Measurements from ENCODE around the gene WNT9B. TPM values are rescaled to one million over a fixed set of nuclear protein-coding genes. Genes with fewer than 3 reads are reported as not detected.

The WNT9B gene
- total and polyA plus RNA-seq, 2 of the 13 experiments (the other 11 are each of a cell fraction or from before 2014, with no cell fraction given): not detected

- TF ChIP-seq SAP130 (CRISPR knock-in tag; IDR thresholded peaks at IDR 0.05; ENCODE audit: low read depth) (peak; percentile 71), ZNF335 (CRISPR knock-in tag; IDR thresholded peaks at IDR 0.05) (peak; percentile 89), EHMT2 (IDR thresholded peaks at IDR 0.05; ENCODE audit: borderline replicate concordance, low read depth, low read length) (no peak), NBN (conservative IDR thresholded peaks at IDR 0.05) (no peak), MYC (CRISPR knock-in tag; IDR thresholded peaks at IDR 0.05; ENCODE audit: borderline replicate concordance) (no peak), ARID3A (IDR thresholded peaks at IDR 0.05; ENCODE audit: low read depth, low read length) (peak; percentile 51; the same call in 1 of the 2 replicates), MATR3 (CRISPR knock-in tag; IDR thresholded peaks at IDR 0.05) (no peak), CEBPG (CRISPR knock-in tag; IDR thresholded peaks at IDR 0.05) (peak; percentile 69), MAFF (IDR thresholded peaks at IDR 0.05; ENCODE audit: low read depth, low read length) (peak; percentile 68), ZNF382 (CRISPR knock-in tag; IDR thresholded peaks at IDR 0.05; ENCODE audit: borderline replicate concordance) (no peak), RBFOX2 (IDR thresholded peaks at IDR 0.05; ENCODE audit: low read depth, low read length) (no peak), ZKSCAN1 (IDR thresholded peaks at IDR 0.05; ENCODE audit: low read length) (peak; percentile 91), SOX13 (IDR thresholded peaks at IDR 0.05) (no peak), SOX13 (CRISPR knock-in tag; conservative IDR thresholded peaks at IDR 0.05 in 1 of 2, IDR thresholded peaks at IDR 0.05 in 1 of 2) (0 out of 4 replicates have a peak, but pooled peaks of 1 of the 2 experiments have one; percentile 8), HNF4A (CRISPR knock-in tag; IDR thresholded peaks at IDR 0.05) (peak; percentile 59), MAFK (conservative IDR thresholded peaks at IDR 0.05 in 1 of 2, IDR thresholded peaks at IDR 0.05 in 1 of 2; ENCODE audit: low read length in 2 of 2) (peak; percentile 53 to 65)
- TF ChIP-seq, protein P1, sequence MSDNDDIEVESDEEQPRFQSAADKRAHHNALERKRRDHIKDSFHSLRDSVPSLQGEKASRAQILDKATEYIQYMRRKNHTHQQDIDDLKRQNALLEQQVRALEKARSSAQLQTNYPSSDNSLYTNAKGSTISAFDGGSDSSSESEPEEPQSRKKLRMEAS (IDR thresholded peaks at IDR 0.05): peak; percentile 46; the same call in 1 of the 2 replicates
- TF ChIP-seq, protein P2, sequence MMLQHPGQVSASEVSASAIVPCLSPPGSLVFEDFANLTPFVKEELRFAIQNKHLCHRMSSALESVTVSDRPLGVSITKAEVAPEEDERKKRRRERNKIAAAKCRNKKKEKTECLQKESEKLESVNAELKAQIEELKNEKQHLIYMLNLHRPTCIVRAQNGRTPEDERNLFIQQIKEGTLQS (CRISPR knock-in tag; IDR thresholded peaks at IDR 0.05): no peak
- TF ChIP-seq, protein P3, sequence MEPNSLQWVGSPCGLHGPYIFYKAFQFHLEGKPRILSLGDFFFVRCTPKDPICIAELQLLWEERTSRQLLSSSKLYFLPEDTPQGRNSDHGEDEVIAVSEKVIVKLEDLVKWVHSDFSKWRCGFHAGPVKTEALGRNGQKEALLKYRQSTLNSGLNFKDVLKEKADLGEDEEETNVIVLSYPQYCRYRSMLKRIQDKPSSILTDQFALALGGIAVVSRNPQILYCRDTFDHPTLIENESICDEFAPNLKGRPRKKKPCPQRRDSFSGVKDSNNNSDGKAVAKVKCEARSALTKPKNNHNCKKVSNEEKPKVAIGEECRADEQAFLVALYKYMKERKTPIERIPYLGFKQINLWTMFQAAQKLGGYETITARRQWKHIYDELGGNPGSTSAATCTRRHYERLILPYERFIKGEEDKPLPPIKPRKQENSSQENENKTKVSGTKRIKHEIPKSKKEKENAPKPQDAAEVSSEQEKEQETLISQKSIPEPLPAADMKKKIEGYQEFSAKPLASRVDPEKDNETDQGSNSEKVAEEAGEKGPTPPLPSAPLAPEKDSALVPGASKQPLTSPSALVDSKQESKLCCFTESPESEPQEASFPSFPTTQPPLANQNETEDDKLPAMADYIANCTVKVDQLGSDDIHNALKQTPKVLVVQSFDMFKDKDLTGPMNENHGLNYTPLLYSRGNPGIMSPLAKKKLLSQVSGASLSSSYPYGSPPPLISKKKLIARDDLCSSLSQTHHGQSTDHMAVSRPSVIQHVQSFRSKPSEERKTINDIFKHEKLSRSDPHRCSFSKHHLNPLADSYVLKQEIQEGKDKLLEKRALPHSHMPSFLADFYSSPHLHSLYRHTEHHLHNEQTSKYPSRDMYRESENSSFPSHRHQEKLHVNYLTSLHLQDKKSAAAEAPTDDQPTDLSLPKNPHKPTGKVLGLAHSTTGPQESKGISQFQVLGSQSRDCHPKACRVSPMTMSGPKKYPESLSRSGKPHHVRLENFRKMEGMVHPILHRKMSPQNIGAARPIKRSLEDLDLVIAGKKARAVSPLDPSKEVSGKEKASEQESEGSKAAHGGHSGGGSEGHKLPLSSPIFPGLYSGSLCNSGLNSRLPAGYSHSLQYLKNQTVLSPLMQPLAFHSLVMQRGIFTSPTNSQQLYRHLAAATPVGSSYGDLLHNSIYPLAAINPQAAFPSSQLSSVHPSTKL (CRISPR knock-in tag; IDR thresholded peaks at IDR 0.05): 0 out of 2 replicates have a peak, but pooled peaks have one; percentile 22
These were observed 73.9 kb downstream of the WNT9B start (continued) for GRCh38 chr17:46925185-46925868.
